HepG2 (cell line): Measurements from ENCODE around the gene PIEZO2. TPM values are rescaled to one million over a fixed set of nuclear protein-coding genes. Genes with fewer than 3 reads are reported as not detected.

ENCODE experiments used
- FOXK1 ChIP-seq: sonication (generic); formaldehyde crosslinking; IDR thresholded peaks from 2 replicates; pipeline ENCODE4 v1.4.0; 2020; ENCODE audit warnings: low read depth, missing genetic modification reagents, borderline replicate concordance
- IRX3 ChIP-seq: sonication (generic); formaldehyde crosslinking; IDR thresholded peaks from 2 replicates; pipeline ENCODE4 v1.8.1; 2023; ENCODE audit warnings: mild to moderate bottlenecking, low read depth, missing genetic modification reagents, borderline replicate concordance
- KLF6 ChIP-seq: IDR thresholded peaks from 2 replicates; pipeline ENCODE4 v1.8.0; 2016; ENCODE audit warnings: missing biosample characterization, missing genetic modification reagents
- NRL ChIP-seq: sonication (generic); formaldehyde crosslinking; IDR thresholded peaks from 2 replicates; pipeline ENCODE4 v1.5.0; 2020; ENCODE audit warnings: missing genetic modification reagents, mild to moderate bottlenecking, moderate library complexity, borderline replicate concordance
- ZIK1 ChIP-seq: sonication (generic); formaldehyde crosslinking; IDR thresholded peaks from 2 replicates; pipeline ENCODE4 v1.5.0; 2020; ENCODE audit warnings: mild to moderate bottlenecking, low read depth, missing genetic modification reagents, borderline replicate concordance
- ZNF230 ChIP-seq: sonication (generic); formaldehyde crosslinking; IDR thresholded peaks from 2 replicates; pipeline ENCODE4 v1.4.0; 2020; ENCODE audit warnings: mild to moderate bottlenecking, missing genetic modification reagents
- polyA plus RNA-seq, 8 experiments: library from polyadenylated mRNA; depleted of rRNA in 3 of 8; stranded (reverse) in 7 of 8; unstranded in 1 of 8; fragments of >200 nt; fragmentation: Illumina TruSeq in 4 of 8; extraction: Trizol in 4 of 8; gene quantifications; 2 replicates each; pipeline versions ENCODE4 v1.2.1 to v1.2.3, GENCODE V29; 2011 to 2016; ENCODE audit warnings: low read depth in 4 of 8, missing spikeins in 1 of 8, mixed read lengths in 1 of 8; ENCODE audit not compliant: insufficient read depth in 1 of 8
- total RNA-seq, 5 experiments: library from RNA; depleted of rRNA; stranded (reverse); fragments of >200 nt; fragmentation: Illumina TruSeq; extraction: Trizol; gene quantifications; 2 replicates each; pipeline ENCODE4 v1.2.3, GENCODE V29; 2016; ENCODE audit warnings: low read depth in 1 of 5
- TF ChIP-seq, protein P1 (sequence below): sonication (generic); formaldehyde crosslinking; IDR thresholded peaks from 2 replicates; pipeline ENCODE4 v1.5.0; 2020; ENCODE audit warnings: missing genetic modification reagents, mild to moderate bottlenecking, borderline replicate concordance
- TF ChIP-seq, protein P2 (sequence below): sonication (generic); formaldehyde crosslinking; IDR thresholded peaks from 2 replicates; pipeline ENCODE4 v1.8.0; 2022; ENCODE audit warnings: mild to moderate bottlenecking, missing genetic modification reagents, borderline replicate concordance
- TF ChIP-seq, protein P3 (sequence below): sonication (generic); formaldehyde crosslinking; IDR thresholded peaks from 2 replicates; pipeline ENCODE4 v1.5.0; 2020; ENCODE audit warnings: mild to moderate bottlenecking, missing genetic modification reagents, borderline replicate concordance
- TF ChIP-seq, protein P4 (sequence below): sonication (generic); formaldehyde crosslinking; IDR thresholded peaks from 2 replicates; pipeline ENCODE4 v1.5.0; 2020; ENCODE audit warnings: mild to moderate bottlenecking, missing genetic modification reagents

Gene PIEZO2
- total and polyA plus RNA-seq, 2 of the 13 experiments (the other 11 are each of a cell fraction or from before 2014, with no cell fraction given), result 15.2 to 27.2 TPM

DNA sequence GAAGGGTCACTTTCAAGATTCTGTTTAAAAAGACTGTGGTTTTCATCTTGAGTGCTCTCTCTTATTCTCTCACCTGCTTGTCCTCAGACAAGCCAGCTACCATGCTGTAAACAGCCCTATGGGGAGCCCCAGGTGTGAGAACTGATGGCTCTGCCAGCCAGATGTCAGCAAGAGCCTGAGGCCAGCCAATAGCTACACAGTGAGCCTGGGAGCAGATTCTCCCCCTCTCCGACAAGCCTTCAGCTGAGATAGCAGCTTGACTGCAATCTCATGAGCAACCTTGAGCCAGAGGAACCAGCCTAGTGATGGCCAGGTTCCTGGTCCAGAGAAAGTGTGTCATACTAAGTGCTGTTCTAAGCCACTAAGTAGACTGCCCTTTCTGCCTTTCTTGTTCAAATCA is 351.5 kb downstream of the PIEZO2 start (continued):
- TF ChIP-seq, protein P1, sequence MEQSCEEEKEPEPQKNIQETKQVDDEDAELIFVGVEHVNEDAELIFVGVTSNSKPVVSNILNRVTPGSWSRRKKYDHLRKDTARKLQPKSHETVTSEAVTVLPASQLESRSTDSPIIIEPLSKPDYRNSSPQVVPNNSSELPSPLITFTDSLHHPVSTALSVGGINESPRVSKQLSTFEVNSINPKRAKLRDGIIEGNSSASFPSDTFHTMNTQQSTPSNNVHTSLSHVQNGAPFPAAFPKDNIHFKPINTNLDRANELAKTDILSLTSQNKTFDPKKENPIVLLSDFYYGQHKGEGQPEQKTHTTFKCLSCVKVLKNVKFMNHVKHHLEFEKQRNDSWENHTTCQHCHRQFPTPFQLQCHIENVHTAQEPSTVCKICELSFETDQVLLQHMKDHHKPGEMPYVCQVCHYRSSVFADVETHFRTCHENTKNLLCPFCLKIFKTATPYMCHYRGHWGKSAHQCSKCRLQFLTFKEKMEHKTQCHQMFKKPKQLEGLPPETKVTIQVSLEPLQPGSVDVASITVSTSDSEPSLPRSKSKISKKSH, result no peak
- TF ChIP-seq, protein P2, sequence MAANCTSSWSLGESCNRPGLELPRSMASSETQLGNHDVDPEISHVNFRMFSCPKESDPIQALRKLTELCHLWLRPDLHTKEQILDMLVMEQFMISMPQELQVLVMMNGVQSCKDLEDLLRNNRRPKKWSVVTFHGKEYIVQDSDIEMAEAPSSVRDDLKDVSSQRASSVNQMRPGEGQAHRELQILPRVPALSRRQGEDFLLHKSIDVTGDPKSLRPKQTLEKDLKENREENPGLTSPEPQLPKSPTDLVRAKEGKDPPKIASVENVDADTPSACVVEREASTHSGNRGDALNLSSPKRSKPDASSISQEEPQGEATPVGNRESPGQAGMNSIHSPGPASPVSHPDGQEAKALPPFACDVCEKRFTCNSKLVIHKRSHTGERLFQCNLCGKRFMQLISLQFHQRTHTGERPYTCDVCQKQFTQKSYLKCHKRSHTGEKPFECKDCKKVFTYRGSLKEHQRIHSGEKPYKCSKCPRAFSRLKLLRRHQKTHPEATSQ (CRISPR knock-in tag), result no peak
- TF ChIP-seq, protein P3, sequence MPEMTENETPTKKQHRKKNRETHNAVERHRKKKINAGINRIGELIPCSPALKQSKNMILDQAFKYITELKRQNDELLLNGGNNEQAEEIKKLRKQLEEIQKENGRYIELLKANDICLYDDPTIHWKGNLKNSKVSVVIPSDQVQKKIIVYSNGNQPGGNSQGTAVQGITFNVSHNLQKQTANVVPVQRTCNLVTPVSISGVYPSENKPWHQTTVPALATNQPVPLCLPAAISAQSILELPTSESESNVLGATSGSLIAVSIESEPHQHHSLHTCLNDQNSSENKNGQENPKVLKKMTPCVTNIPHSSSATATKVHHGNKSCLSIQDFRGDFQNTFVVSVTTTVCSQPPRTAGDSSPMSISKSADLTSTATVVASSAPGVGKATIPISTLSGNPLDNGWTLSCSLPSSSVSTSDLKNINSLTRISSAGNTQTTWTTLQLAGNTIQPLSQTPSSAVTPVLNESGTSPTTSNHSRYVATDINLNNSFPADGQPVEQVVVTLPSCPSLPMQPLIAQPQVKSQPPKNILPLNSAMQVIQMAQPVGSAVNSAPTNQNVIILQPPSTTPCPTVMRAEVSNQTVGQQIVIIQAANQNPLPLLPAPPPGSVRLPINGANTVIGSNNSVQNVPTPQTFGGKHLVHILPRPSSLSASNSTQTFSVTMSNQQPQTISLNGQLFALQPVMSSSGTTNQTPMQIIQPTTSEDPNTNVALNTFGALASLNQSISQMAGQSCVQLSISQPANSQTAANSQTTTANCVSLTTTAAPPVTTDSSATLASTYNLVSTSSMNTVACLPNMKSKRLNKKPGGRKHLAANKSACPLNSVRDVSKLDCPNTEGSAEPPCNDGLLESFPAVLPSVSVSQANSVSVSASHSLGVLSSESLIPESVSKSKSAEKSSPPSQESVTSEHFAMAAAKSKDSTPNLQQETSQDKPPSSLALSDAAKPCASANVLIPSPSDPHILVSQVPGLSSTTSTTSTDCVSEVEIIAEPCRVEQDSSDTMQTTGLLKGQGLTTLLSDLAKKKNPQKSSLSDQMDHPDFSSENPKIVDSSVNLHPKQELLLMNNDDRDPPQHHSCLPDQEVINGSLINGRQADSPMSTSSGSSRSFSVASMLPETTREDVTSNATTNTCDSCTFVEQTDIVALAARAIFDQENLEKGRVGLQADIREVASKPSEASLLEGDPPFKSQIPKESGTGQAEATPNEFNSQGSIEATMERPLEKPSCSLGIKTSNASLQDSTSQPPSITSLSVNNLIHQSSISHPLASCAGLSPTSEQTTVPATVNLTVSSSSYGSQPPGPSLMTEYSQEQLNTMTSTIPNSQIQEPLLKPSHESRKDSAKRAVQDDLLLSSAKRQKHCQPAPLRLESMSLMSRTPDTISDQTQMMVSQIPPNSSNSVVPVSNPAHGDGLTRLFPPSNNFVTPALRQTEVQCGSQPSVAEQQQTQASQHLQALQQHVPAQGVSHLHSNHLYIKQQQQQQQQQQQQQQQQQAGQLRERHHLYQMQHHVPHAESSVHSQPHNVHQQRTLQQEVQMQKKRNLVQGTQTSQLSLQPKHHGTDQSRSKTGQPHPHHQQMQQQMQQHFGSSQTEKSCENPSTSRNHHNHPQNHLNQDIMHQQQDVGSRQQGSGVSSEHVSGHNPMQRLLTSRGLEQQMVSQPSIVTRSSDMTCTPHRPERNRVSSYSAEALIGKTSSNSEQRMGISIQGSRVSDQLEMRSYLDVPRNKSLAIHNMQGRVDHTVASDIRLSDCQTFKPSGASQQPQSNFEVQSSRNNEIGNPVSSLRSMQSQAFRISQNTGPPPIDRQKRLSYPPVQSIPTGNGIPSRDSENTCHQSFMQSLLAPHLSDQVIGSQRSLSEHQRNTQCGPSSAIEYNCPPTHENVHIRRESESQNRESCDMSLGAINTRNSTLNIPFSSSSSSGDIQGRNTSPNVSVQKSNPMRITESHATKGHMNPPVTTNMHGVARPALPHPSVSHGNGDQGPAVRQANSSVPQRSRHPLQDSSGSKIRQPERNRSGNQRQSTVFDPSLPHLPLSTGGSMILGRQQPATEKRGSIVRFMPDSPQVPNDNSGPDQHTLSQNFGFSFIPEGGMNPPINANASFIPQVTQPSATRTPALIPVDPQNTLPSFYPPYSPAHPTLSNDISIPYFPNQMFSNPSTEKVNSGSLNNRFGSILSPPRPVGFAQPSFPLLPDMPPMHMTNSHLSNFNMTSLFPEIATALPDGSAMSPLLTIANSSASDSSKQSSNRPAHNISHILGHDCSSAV (CRISPR knock-in tag), result no peak
- TF ChIP-seq KLF6 (CRISPR knock-in tag) (no peak), ZIK1 (CRISPR knock-in tag) (no peak), IRX3 (CRISPR knock-in tag) (no peak), FOXK1 (CRISPR knock-in tag) (no peak), NRL (CRISPR knock-in tag) (no peak), ZNF230 (no peak)
- TF ChIP-seq, protein P4, sequence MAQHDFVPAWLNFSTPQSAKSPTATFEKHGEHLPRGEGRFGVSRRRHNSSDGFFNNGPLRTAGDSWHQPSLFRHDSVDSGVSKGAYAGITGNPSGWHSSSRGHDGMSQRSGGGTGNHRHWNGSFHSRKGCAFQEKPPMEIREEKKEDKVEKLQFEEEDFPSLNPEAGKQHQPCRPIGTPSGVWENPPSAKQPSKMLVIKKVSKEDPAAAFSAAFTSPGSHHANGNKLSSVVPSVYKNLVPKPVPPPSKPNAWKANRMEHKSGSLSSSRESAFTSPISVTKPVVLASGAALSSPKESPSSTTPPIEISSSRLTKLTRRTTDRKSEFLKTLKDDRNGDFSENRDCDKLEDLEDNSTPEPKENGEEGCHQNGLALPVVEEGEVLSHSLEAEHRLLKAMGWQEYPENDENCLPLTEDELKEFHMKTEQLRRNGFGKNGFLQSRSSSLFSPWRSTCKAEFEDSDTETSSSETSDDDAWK, result no peak
- TF ChIP-seq, all 625 proteins: peak for 0
